Epithelial cell of proximal tubule (primary cell): ENCODE measurements around the gene IL21. TPM values are rescaled to one million over a fixed set of nuclear protein-coding genes. Genes with fewer than 3 reads are reported as not detected.

Experiments
- DNase-seq: peaks from one replicate; pipeline ENCODE4 v3.0.0-alpha.2; 2011; ENCODE audit warnings: low read depth
- H3K4me3 ChIP-seq: 2 replicates; pipeline ENCODE4 v1.5.1; 2011; ENCODE audit warnings: low read depth, mild to moderate bottlenecking, low read length
- CTCF ChIP-seq: conservative IDR thresholded peaks from 2 replicates; pipeline ENCODE4 v1.5.1; 2012; ENCODE audit warnings: low read depth, mild to moderate bottlenecking, low read length
- total RNA-seq: library from RNA; depleted of rRNA; stranded (reverse); fragments of >200 nt; gene quantifications from 2 replicates; pipeline ENCODE4 v1.2.3, GENCODE V29; 2015

IL21 gene
- total RNA-seq, 1 donor from 2014 or later = not detected

GRCh38 chr4:122617597-122618593 is 3.0 kb downstream of the IL21 start:
- DNase-seq = no peak
- no peak for TF ChIP-seq CTCF
- H3K4me3 ChIP-seq = no peak overlapping the region

GRCh38 chr4:122616915-122617596 is 3.8 kb downstream of the IL21 start:
- no peak for TF ChIP-seq CTCF
- no peak overlapping the region for H3K4me3 ChIP-seq
- no peak for DNase-seq

GRCh38 chr4:122614621-122615020 is 6.2 kb downstream of the IL21 start:
- H3K4me3 ChIP-seq = no peak overlapping the region
- TF ChIP-seq CTCF = no peak
- no peak for DNase-seq

- no peak for DNase-seq
- TF ChIP-seq CTCF = no peak
- no peak overlapping the region for H3K4me3 ChIP-seq
Measured at GRCh38 chr4:122612540-122612939, 8.3 kb downstream of the IL21 start.

- no peak for DNase-seq
- TF ChIP-seq CTCF = no peak
Measured at GRCh38 chr4:122606364-122607043, 14.4 kb downstream of the IL21 start.

GRCh38 chr4:122604146-122604545 is 16.7 kb downstream of the IL21 start:
- DNase-seq = no peak
- H3K4me3 ChIP-seq = no peak overlapping the region
- TF ChIP-seq CTCF = no peak

More at GRCh38 chr4:122606364-122607043, 14.4 kb downstream of the IL21 start:
- H3K4me3 ChIP-seq = no peak overlapping the region
